Superior temporal gyrus (tissue), 1 donor: Measurements from ENCODE around the gene TBC1D1.

Source experiments
- DNase-seq: peaks from one replicate; pipeline ENCODE4 v3.0.0-alpha.2; 2016; ENCODE audit errors: extremely low spot score

TBC1D1 gene

GRCh38 chr4:37993806-37994205, 102.9 kb downstream of the TBC1D1 start:
- no peak for DNase-seq

GRCh38 chr4:37994569-37994968, 103.7 kb downstream of the TBC1D1 start:
- no peak for DNase-seq

GRCh38 chr4:37995299-37995821, 104.5 kb downstream of the TBC1D1 start:
- DNase-seq, result no peak

- DNase-seq, result no peak
Observed at GRCh38 chr4:37995981-37996775, 105.3 kb downstream of the TBC1D1 start.

GRCh38 chr4:37998226-37998625, 107.3 kb downstream of the TBC1D1 start:
- DNase-seq, result no peak

GRCh38 chr4:37999000-37999716, 108.3 kb downstream of the TBC1D1 start:
- DNase-seq, result no peak

GRCh38 chr4:37999965-38000364, 109.1 kb downstream of the TBC1D1 start:
- DNase-seq, result no peak

GRCh38 chr4:38001927-38002326, 111.0 kb downstream of the TBC1D1 start:
- no peak for DNase-seq

GRCh38 chr4:38002451-38003071, 111.7 kb downstream of the TBC1D1 start:
- no peak for DNase-seq

GRCh38 chr4:38003102-38003501, 112.2 kb downstream of the TBC1D1 start:
- no peak for DNase-seq

- no peak for DNase-seq
Observed at GRCh38 chr4:38003628-38004027, 112.7 kb downstream of the TBC1D1 start.

- DNase-seq, result no peak
Observed at GRCh38 chr4:38004062-38004461, 113.2 kb downstream of the TBC1D1 start.

GRCh38 chr4:38004887-38005286, 114.0 kb downstream of the TBC1D1 start:
- no peak for DNase-seq

GRCh38 chr4:38005637-38006036, 114.8 kb downstream of the TBC1D1 start:
- DNase-seq, result no peak

- DNase-seq, result no peak
Observed at GRCh38 chr4:38007645-38008044, 116.8 kb downstream of the TBC1D1 start.

- DNase-seq, result no peak
Observed at GRCh38 chr4:38008571-38009021, 117.7 kb downstream of the TBC1D1 start.

GRCh38 chr4:38009421-38009820, 118.5 kb downstream of the TBC1D1 start:
- DNase-seq, result no peak

- DNase-seq, result no peak
Observed at GRCh38 chr4:38009949-38010348, 119.1 kb downstream of the TBC1D1 start.

GRCh38 chr4:38011511-38012162, 120.8 kb downstream of the TBC1D1 start:
- DNase-seq, result no peak

- no peak for DNase-seq
Observed at GRCh38 chr4:38013461-38014366, 122.8 kb downstream of the TBC1D1 start.

GRCh38 chr4:38014421-38014852, 123.6 kb downstream of the TBC1D1 start:
- no peak for DNase-seq
